GM08714 (cell line): Measurements from ENCODE around the gene BCL2L1.
A peak's percentile ranks its signal among the peaks of the same experiment; 100 is the strongest.

ENCODE experiments used
- H3K4me3 ChIP-seq: fragments of 200-500 bp; sonication (Bioruptor generic); 2 replicates; pipeline ENCODE4 v1.5.1; 2014; ENCODE audit warnings: mild to moderate bottlenecking, low read length, inconsistent platforms
- ZNF274 ChIP-seq: IDR thresholded peaks from 2 replicates; pipeline ENCODE4 v1.6.1; 2012; ENCODE audit warnings: mild to moderate bottlenecking, low read depth, low read length

Gene BCL2L1

GRCh38 chr20:31746068-31746878 lies 23.6 kb upstream of the BCL2L1 start:
- TF ChIP-seq ZNF274 = no peak
- H3K4me3 ChIP-seq = no peak overlapping the region; the same call in 1 of the 2 replicates

- no peak for TF ChIP-seq ZNF274
- peak overlapping the region; percentile 92 for H3K4me3 ChIP-seq
These were observed 18.1 kb upstream of the BCL2L1 start for GRCh38 chr20:31740656-31741323.

GRCh38 chr20:31740208-31740607 lies 17.5 kb upstream of the BCL2L1 start:
- peak overlapping the region; percentile 92 for H3K4me3 ChIP-seq
- TF ChIP-seq ZNF274 = no peak

- H3K4me3 ChIP-seq = peak overlapping the region; percentile 92
- no peak for TF ChIP-seq ZNF274
These were observed 16.9 kb upstream of the BCL2L1 start for GRCh38 chr20:31739550-31739977.

GRCh38 chr20:31738729-31739549 lies 16.3 kb upstream of the BCL2L1 start, which contains the start of gene TPX2:
TSS of gene TPX2 (plus strand) at chr20:31739290. CDS start at chr20:31757477, 18,187 bp downstream.
- no peak for TF ChIP-seq ZNF274
- H3K4me3 ChIP-seq = peak within 1 kb of the TSS; percentile 92

- no peak for TF ChIP-seq ZNF274
- no peak overlapping the region for H3K4me3 ChIP-seq
These were observed 8.7 kb upstream of the BCL2L1 start for GRCh38 chr20:31731321-31731717.

- H3K4me3 ChIP-seq = peak overlapping the region; percentile 89
- no peak for TF ChIP-seq ZNF274
These were observed 831 bp upstream of the BCL2L1 start for GRCh38 chr20:31723319-31724078.

GRCh38 chr20:31723069-31723318 lies 326 bp upstream of the BCL2L1 start:
- TF ChIP-seq ZNF274 = no peak
- peak overlapping the region; percentile 89 for H3K4me3 ChIP-seq

- TF ChIP-seq ZNF274 = no peak
- H3K4me3 ChIP-seq = peak overlapping the region; percentile 89
These were observed 1.0 kb downstream of the BCL2L1 start for GRCh38 chr20:31721408-31722256.

- no peak for TF ChIP-seq ZNF274
These were observed 1.9 kb downstream of the BCL2L1 start for GRCh38 chr20:31720486-31721407.

GRCh38 chr20:31719644-31720485 lies 2.8 kb downstream of the BCL2L1 start:
- peak overlapping the region; percentile 89 for H3K4me3 ChIP-seq
- TF ChIP-seq ZNF274 = no peak

More at GRCh38 chr20:31720486-31721407, 1.9 kb downstream of the BCL2L1 start:
- peak overlapping the region; percentile 89 for H3K4me3 ChIP-seq
